ENCODE data around the gene MAMLD1.

MAMLD1 gene

GRCh38 chrX:150365051-150365989, 2.2 kb downstream of the MAMLD1 start (continued):
- TF ChIP-seq PRDM4 (tag by site-specific recombination; IDR thresholded peaks at IDR 0.05) (no peak), ZFP41 (tag by site-specific recombination; IDR thresholded peaks at IDR 0.05; ENCODE audit: borderline replicate concordance) (no peak), ZNF184 (tag by site-specific recombination; IDR thresholded peaks at IDR 0.05) (no peak), ZNF155 (tag by site-specific recombination; IDR thresholded peaks at IDR 0.05) (no peak), EGR2 (tag by site-specific recombination; IDR thresholded peaks at IDR 0.05; ENCODE audit: low read depth) (peak; percentile 76), ZXDB (tag by site-specific recombination; IDR thresholded peaks at IDR 0.05) (0 out of 2 replicates have a peak, but pooled peaks have one; percentile 16), ZNF530 (tag by site-specific recombination; IDR thresholded peaks at IDR 0.05; ENCODE audit: low read depth) (no peak), ZNF16 (tag by site-specific recombination; IDR thresholded peaks at IDR 0.05; ENCODE audit: low read depth) (no peak), ZNF704 (tag by site-specific recombination; IDR thresholded peaks at IDR 0.05) (no peak), ZNF549 (tag by site-specific recombination; IDR thresholded peaks at IDR 0.05) (no peak), ZNF544 (tag by site-specific recombination; IDR thresholded peaks at IDR 0.05) (no peak), ZBTB10 (tag by site-specific recombination; IDR thresholded peaks at IDR 0.05) (peak; percentile 69), ELK4 (IDR thresholded peaks at IDR 0.05; ENCODE audit: borderline replicate concordance, low read depth, low read length) (no peak), ZNF280C (tag by site-specific recombination; IDR thresholded peaks at IDR 0.05) (no peak), ZNF654 (tag by site-specific recombination; IDR thresholded peaks at IDR 0.05; ENCODE audit: low read depth) (no peak), ZBTB49 (tag by site-specific recombination; IDR thresholded peaks at IDR 0.05; ENCODE audit: low read depth) (no peak), GLIS1 (tag by site-specific recombination; IDR thresholded peaks at IDR 0.05) (peak; percentile 62), ZNF221 (tag by site-specific recombination; IDR thresholded peaks at IDR 0.05; ENCODE audit: borderline replicate concordance) (no peak), ZNF747 (tag by site-specific recombination; IDR thresholded peaks at IDR 0.05) (no peak), ZNF211 (tag by site-specific recombination; IDR thresholded peaks at IDR 0.05; ENCODE audit: low read depth) (no peak), ZBTB44 (tag by site-specific recombination; IDR thresholded peaks at IDR 0.05) (no peak), ZNF366 (tag by site-specific recombination; conservative IDR thresholded peaks at IDR 0.05) (no peak), OVOL3 (tag by site-specific recombination; IDR thresholded peaks at IDR 0.05) (no peak), BCL11B (tag by site-specific recombination; IDR thresholded peaks at IDR 0.05; ENCODE audit: low read depth) (no peak), RBAK (tag by site-specific recombination; IDR thresholded peaks at IDR 0.05) (no peak)

All from HEK293 (cell line).